HCT116 (cell line): ENCODE measurements around the gene CDH4. TPM values are rescaled to one million over a fixed set of nuclear protein-coding genes. Genes with fewer than 3 reads are reported as not detected.

Source experiments
- ATAC-seq: fragments of 200-7000 bp; cut with Tn5 transposase; 2 replicates; pipeline ENCODE4 v1.9.1; 2020; ENCODE audit warnings: mild to moderate bottlenecking, moderate library complexity
- BruUV-seq: library from RNA; stranded (reverse); fragments of 400-500 nt; replicated peaks from 2 replicates; lab custom pipeline; 2021; lab: Mats Ljungman, UMichigan
- CTCF ChIA-PET: fragments of 300-600 bp; sonication (Branson Sonifier 250); formaldehyde crosslinking; loops from one replicate; lab custom pipeline; 2021; ENCODE audit warnings: antibody characterized with exemption; lab: Charles Lee
- POLR2A ChIA-PET: fragments of 300-600, 350-600 bp; sonication (Branson Sonifier 250); formaldehyde crosslinking; loops from one replicate; lab custom pipeline; 2021; ENCODE audit warnings: antibody characterized with exemption; lab: Charles Lee
- RAD21 ChIA-PET, 2 experiments: fragments of 300-600 bp; sonication (Branson Sonifier 250); formaldehyde crosslinking; loops; one replicate each; lab custom pipeline; 2023; ENCODE audit warnings: low total read pairs in 2 of 2; ENCODE audit not compliant: uncharacterized antibody in 2 of 2, unreplicated experiment in 2 of 2, low non-redundant PET in 1 of 2; lab: Charles Lee
- DNase-seq: peaks from one replicate; pipeline ENCODE4 v3.0.0-alpha.2; 2010; ENCODE audit warnings: low read depth, low spot score
- H2AFZ ChIP-seq: fragments of 200-600 bp; shearing (Covaris generic), sonication (generic); 2 replicates; pipeline ENCODE4 v1.6.1; 2017; ENCODE audit warnings: low read depth, mixed run types, mixed read lengths, antibody characterized with exemption, low read length; ENCODE audit not compliant: poor library complexity, severe bottlenecking
- H3K27ac ChIP-seq: 2 replicates; pipeline ENCODE4 v1.5.1; 2012; ENCODE audit warnings: low read depth, low read length
- H3K27me3 ChIP-seq: fragments of 200-600 bp; sonication (generic); 2 replicates; pipeline ENCODE4 v1.6.1; 2016; ENCODE audit warnings: mixed run types, low read length, mixed read lengths; ENCODE audit not compliant: insufficient read depth
- H3K36me3 ChIP-seq, 2 experiments: fragments of 200-500 bp in 1 of 2; fragments of 200-600 bp in 1 of 2; sonication (Bioruptor generic) in 1 of 2; sonication (generic) in 1 of 2; 2 replicates each; pipeline versions ENCODE4 v1.5.1 to v1.6.1; 2014 to 2016; ENCODE audit warnings: low read length in 2 of 2, inconsistent platforms in 1 of 2, mixed read lengths in 1 of 2, mixed run types in 1 of 2; ENCODE audit not compliant: insufficient read depth in 2 of 2, control insufficient read depth in 1 of 2
- H3K4me1 ChIP-seq, 2 experiments: fragments of 200-600 bp in 1 of 2; sonication (generic) in 1 of 2; 2 replicates each; pipeline versions ENCODE4 v1.5.1 to v1.6.1; 2012 to 2017; ENCODE audit warnings: low read length in 2 of 2, inconsistent platforms in 1 of 2, mild to moderate bottlenecking in 1 of 2, mixed read lengths in 1 of 2, mixed run types in 1 of 2, moderate library complexity in 1 of 2; ENCODE audit not compliant: insufficient read depth in 2 of 2, control insufficient read depth in 1 of 2
- H3K4me2 ChIP-seq: fragments of 200-600 bp; sonication (generic); 2 replicates; pipeline ENCODE4 v1.6.1; 2017; ENCODE audit warnings: mixed run types, low read length, mixed read lengths
- H3K4me3 ChIP-seq, 2 experiments: fragments of 200-600 bp in 1 of 2; sonication (generic) in 1 of 2; replicated peaks in 1 of 2; 2 replicates each; pipeline ENCODE4 v1.5.1; 2011 to 2016; ENCODE audit warnings: low read length in 2 of 2, control low read depth in 1 of 2, low read depth in 1 of 2, mild to moderate bottlenecking in 1 of 2, mixed read lengths in 1 of 2, mixed run types in 1 of 2
- H3K79me2 ChIP-seq: fragments of 200-600 bp; sonication (generic); 2 replicates; pipeline ENCODE4 v1.6.1; 2017; ENCODE audit warnings: mild to moderate bottlenecking, mixed run types, low read length, moderate library complexity, mixed read lengths; ENCODE audit not compliant: insufficient read depth
- H3K9ac ChIP-seq: fragments of 200-600 bp; sonication (generic); 2 replicates; pipeline ENCODE4 v1.6.1; 2016; ENCODE audit warnings: low read length, mixed read lengths
- H3K9me2 ChIP-seq: fragments of 200-600 bp; sonication (generic), shearing (Covaris generic); 2 replicates; pipeline ENCODE4 v1.6.1; 2017; ENCODE audit warnings: mixed run types, mild to moderate bottlenecking, moderate library complexity; ENCODE audit not compliant: insufficient read depth
- H3K9me3 ChIP-seq, 2 experiments: fragments of 200-500 bp in 1 of 2; fragments of 200-600 bp in 1 of 2; sonication (Bioruptor generic) in 1 of 2; sonication (generic) in 1 of 2; 2 replicates each; pipeline ENCODE4 v1.6.1; 2014 to 2017; ENCODE audit warnings: low read length in 2 of 2, mixed read lengths in 2 of 2, inconsistent platforms in 1 of 2, low read depth in 1 of 2, mild to moderate bottlenecking in 1 of 2, mixed run types in 1 of 2, moderate library complexity in 1 of 2; ENCODE audit not compliant: control insufficient read depth in 1 of 2, insufficient read depth in 1 of 2
- H4K20me1 ChIP-seq: fragments of 200-600 bp; sonication (generic), shearing (Covaris generic); 2 replicates; pipeline ENCODE4 v1.6.1; 2017; ENCODE audit warnings: mixed run types, mild to moderate bottlenecking, moderate library complexity; ENCODE audit not compliant: insufficient read depth
- ATF3 ChIP-seq: IDR thresholded peaks from 2 replicates; pipeline ENCODE4 v1.6.1; 2012
- CBX3 ChIP-seq: IDR thresholded peaks from 2 replicates; pipeline ENCODE4 v1.6.1; 2012; ENCODE audit warnings: low read depth
- CEBPB ChIP-seq: IDR thresholded peaks from 2 replicates; pipeline ENCODE4 v1.6.1; 2012; ENCODE audit warnings: low read depth
- EGR1 ChIP-seq: IDR thresholded peaks from 2 replicates; pipeline ENCODE4 v1.6.1; 2012; ENCODE audit warnings: low read depth
- EZH2 ChIP-seq: fragments of 200-600 bp; sonication (generic); IDR thresholded peaks from 2 replicates; pipeline ENCODE4 v1.6.1; 2017; ENCODE audit warnings: antibody characterized with exemption, mixed run types
- JUND ChIP-seq: IDR thresholded peaks from 2 replicates; pipeline ENCODE4 v1.6.1; 2012
- POLR2A ChIP-seq: IDR thresholded peaks from 2 replicates; pipeline ENCODE4 v1.7.0; 2011; ENCODE audit warnings: borderline replicate concordance; ENCODE audit not compliant: insufficient read depth, insufficient read length; ENCODE audit errors: extremely low read depth
- POLR2AphosphoS5 ChIP-seq: IDR thresholded peaks from 2 replicates; pipeline ENCODE4 v1.6.1; 2011; ENCODE audit warnings: mild to moderate bottlenecking, low read depth, low read length, moderate library complexity
- REST ChIP-seq: IDR thresholded peaks from 2 replicates; pipeline ENCODE4 v1.6.1; 2012; ENCODE audit warnings: low read depth
- SIN3A ChIP-seq: IDR thresholded peaks from 2 replicates; pipeline ENCODE4 v1.6.1; 2012; ENCODE audit warnings: low read depth
- SP1 ChIP-seq: IDR thresholded peaks from 2 replicates; pipeline ENCODE4 v1.6.1; 2012; ENCODE audit warnings: low read depth
- SRF ChIP-seq: IDR thresholded peaks from 2 replicates; pipeline ENCODE4 v1.6.1; 2012; ENCODE audit warnings: low read depth
- TCF7L2 ChIP-seq: IDR thresholded peaks from 2 replicates; pipeline ENCODE4 v1.7.0; 2011; ENCODE audit warnings: borderline replicate concordance, inconsistent platforms; ENCODE audit not compliant: insufficient read depth, insufficient read length; ENCODE audit errors: extremely low read depth
- ZBTB33 ChIP-seq: IDR thresholded peaks from 2 replicates; pipeline ENCODE4 v1.6.1; 2011; ENCODE audit warnings: mild to moderate bottlenecking, low read length, moderate library complexity; ENCODE audit not compliant: insufficient replicate concordance; ENCODE audit errors: extremely low read depth
- ZFX ChIP-seq: fragments of 450-650 bp; IDR thresholded peaks from 2 replicates; pipeline ENCODE4 v1.6.1; 2017
- intact Hi-C: fragments of 100-400 bp; cut with micrococcal nuclease; formaldehyde crosslinking; loops from 2 replicates; pipeline ENCODE4 v1.10.0; 2022
- total RNA-seq: library from RNA; stranded (reverse); gene quantifications from one replicate; pipeline ENCODE4 v1.2.1, GENCODE V29; 2021; ENCODE audit not compliant: unreplicated experiment

CDH4 gene
- total RNA-seq, 1 experiment from 2014 or later, result not detected

- RAD21 ChIA-PET, result no interaction called here
- Histone ChIP-seq H3K9me3 (no peaks in the 10 kb centered on the region), H3K4me1 (peaks cover 14 to 15% of the 10 kb centered on the region in 2 experiments), H3K9me2 (no peaks in the 10 kb centered on the region), H3K36me3 (no peaks in the 10 kb centered on the region), H3K27ac (no peak overlapping the region), H3K27me3 (no peaks in the 10 kb centered on the region), H3K4me2 (no peak overlapping the region), H3K9ac (no peak overlapping the region), H4K20me1 (no peaks in the 10 kb centered on the region), H3K79me2 (no peaks in the 10 kb centered on the region), H3K4me3 (no peak overlapping the region), H2AFZ (no peak overlapping the region)
- DNase-seq (no peak), ATAC-seq (no peak)
- intact Hi-C loops, result no loop called here
- BruUV-seq, result no TSS peak
- POLR2A ChIA-PET, result no interaction called here
- no peak for TF ChIP-seq EGR1
- no peak for TF ChIP-seq JUND
- no peak for TF ChIP-seq CBX3
- no peak for TF ChIP-seq SIN3A
- no peak for TF ChIP-seq POLR2A
- CTCF ChIA-PET, result no interaction called here
Measured at GRCh38 chr20:61927826-61928541, 675.9 kb downstream of the CDH4 start.

GRCh38 chr20:61929561-61929960 is 677.5 kb downstream of the CDH4 start:
- H3K27me3 ChIP-seq, result no peaks in the 10 kb centered on the region
- TF ChIP-seq SP1, result no peak
- TF ChIP-seq CBX3, result no peak
- TF ChIP-seq POLR2A, result no peak
- TF ChIP-seq EGR1, result no peak
- TF ChIP-seq POLR2AphosphoS5, result no peak
- no peak for TF ChIP-seq REST
- no peak for TF ChIP-seq ZBTB33
- TF ChIP-seq ATF3, result no peak
- no peak for TF ChIP-seq ZFX
- TF ChIP-seq TCF7L2, result no peak
- no peak for TF ChIP-seq EZH2
- no peak for TF ChIP-seq SRF
- TF ChIP-seq CEBPB, result no peak

More at GRCh38 chr20:61929561-61929960, 677.5 kb downstream of the CDH4 start:
- H2AFZ ChIP-seq, result no peak overlapping the region
- intact Hi-C loops, result no loop called here
- no peaks in the 10 kb centered on the region for H3K36me3 ChIP-seq
- no peak overlapping the region for H3K4me3 ChIP-seq
- H3K4me1 ChIP-seq, result peaks cover 14 to 15% of the 10 kb centered on the region in 2 experiments
- DNase-seq (no peak), ATAC-seq (no peak)
- no peaks in the 10 kb centered on the region for H3K79me2 ChIP-seq
- ChIA-PET POLR2A (no interaction called here), RAD21 (no interaction called here), CTCF (no interaction called here)
- no peaks in the 10 kb centered on the region for H3K9me3 ChIP-seq
- no peak overlapping the region for H3K4me2 ChIP-seq
- no TSS peak for BruUV-seq
- no peaks in the 10 kb centered on the region for H4K20me1 ChIP-seq
- H3K9me2 ChIP-seq, result no peaks in the 10 kb centered on the region
- H3K27ac ChIP-seq, result no peak overlapping the region
- no peak overlapping the region for H3K9ac ChIP-seq
